Mesendoderm (in vitro differentiated cells): ENCODE results near the gene NUMBL.

ENCODE experiments used
- DNase-seq: peaks from one replicate; pipeline ENCODE4 v3.0.0; 2013
- H2AK5ac ChIP-seq: 2 replicates; pipeline ENCODE4 v1.6.1; 2013; ENCODE audit warnings: low read length, inconsistent platforms
- H2BK120ac ChIP-seq: 2 replicates; pipeline ENCODE4 v1.6.1; 2013; ENCODE audit warnings: low read depth, mild to moderate bottlenecking, low read length, moderate library complexity, mixed read lengths
- H2BK15ac ChIP-seq: replicated peaks from 2 replicates; pipeline ENCODE4 v1.6.1; 2013; ENCODE audit warnings: low read depth, mild to moderate bottlenecking, moderate library complexity
- H2BK5ac ChIP-seq: 2 replicates; pipeline ENCODE4 v1.6.1; 2013; ENCODE audit warnings: low read length, inconsistent platforms
- H3K18ac ChIP-seq: 2 replicates; pipeline ENCODE4 v1.6.1; 2013; ENCODE audit warnings: mild to moderate bottlenecking, low read length, mixed read lengths
- H3K23ac ChIP-seq: one replicate; pipeline ENCODE4 v1.6.1; 2013; ENCODE audit warnings: low read length
- H3K27ac ChIP-seq: 2 replicates; pipeline ENCODE4 v1.5.1; 2013; ENCODE audit warnings: low read depth, mild to moderate bottlenecking, inconsistent platforms, low read length, moderate library complexity
- H3K27me3 ChIP-seq: 2 replicates; pipeline ENCODE4 v1.6.1; 2013; ENCODE audit warnings: low read length, control low read depth, mild to moderate bottlenecking, inconsistent platforms; ENCODE audit not compliant: insufficient read depth, poor library complexity
- H3K36me3 ChIP-seq: 2 replicates; pipeline ENCODE4 v1.6.1; 2013; ENCODE audit warnings: low read length, inconsistent platforms; ENCODE audit not compliant: control insufficient read depth, insufficient read depth
- H3K4ac ChIP-seq: one replicate; pipeline ENCODE4 v1.6.1; 2013; ENCODE audit warnings: low read depth, mild to moderate bottlenecking, low read length, moderate library complexity
- H3K4me1 ChIP-seq: 2 replicates; pipeline ENCODE4 v1.6.1; 2013; ENCODE audit warnings: low read depth, low read length, inconsistent platforms; ENCODE audit not compliant: control insufficient read depth
- H3K4me2 ChIP-seq: 2 replicates; pipeline ENCODE4 v1.6.1; 2013; ENCODE audit warnings: low read length
- H3K4me3 ChIP-seq: 2 replicates; pipeline ENCODE4 v1.5.1; 2013; ENCODE audit warnings: mild to moderate bottlenecking, low read length
- H3K56ac ChIP-seq: one replicate; pipeline ENCODE4 v1.6.1; 2013; ENCODE audit warnings: low read length
- H3K79me1 ChIP-seq: 2 replicates; pipeline ENCODE4 v1.6.1; 2013; ENCODE audit warnings: low read length, inconsistent platforms
- H3K79me2 ChIP-seq: 2 replicates; pipeline ENCODE4 v1.6.1; 2013; ENCODE audit warnings: mild to moderate bottlenecking, low read length; ENCODE audit not compliant: control insufficient read depth, insufficient read depth
- H3K9ac ChIP-seq: 2 replicates; pipeline ENCODE4 v1.6.1; 2013; ENCODE audit warnings: low read length, inconsistent platforms
- H4K5ac ChIP-seq: one replicate; pipeline ENCODE4 v1.6.1; 2013; ENCODE audit warnings: low read length
- H4K8ac ChIP-seq: one replicate; pipeline ENCODE4 v1.6.1; 2013; ENCODE audit warnings: low read depth, mild to moderate bottlenecking, control low read depth, low read length, moderate library complexity
- WGBS: extraction: QIAGEN DNeasy Blood & Tissue Kit; methylation state at CpG from one replicate; pipeline ENCODE4 v1.1.7; 2013; ENCODE audit warnings: low lambda C conversion rate, missing lambda C conversion rate; ENCODE audit not compliant: insufficient coverage; ENCODE audit errors: extremely low coverage; 5-methylcytosine and 5-hydroxymethylcytosine counted together

The NUMBL gene

DNA sequence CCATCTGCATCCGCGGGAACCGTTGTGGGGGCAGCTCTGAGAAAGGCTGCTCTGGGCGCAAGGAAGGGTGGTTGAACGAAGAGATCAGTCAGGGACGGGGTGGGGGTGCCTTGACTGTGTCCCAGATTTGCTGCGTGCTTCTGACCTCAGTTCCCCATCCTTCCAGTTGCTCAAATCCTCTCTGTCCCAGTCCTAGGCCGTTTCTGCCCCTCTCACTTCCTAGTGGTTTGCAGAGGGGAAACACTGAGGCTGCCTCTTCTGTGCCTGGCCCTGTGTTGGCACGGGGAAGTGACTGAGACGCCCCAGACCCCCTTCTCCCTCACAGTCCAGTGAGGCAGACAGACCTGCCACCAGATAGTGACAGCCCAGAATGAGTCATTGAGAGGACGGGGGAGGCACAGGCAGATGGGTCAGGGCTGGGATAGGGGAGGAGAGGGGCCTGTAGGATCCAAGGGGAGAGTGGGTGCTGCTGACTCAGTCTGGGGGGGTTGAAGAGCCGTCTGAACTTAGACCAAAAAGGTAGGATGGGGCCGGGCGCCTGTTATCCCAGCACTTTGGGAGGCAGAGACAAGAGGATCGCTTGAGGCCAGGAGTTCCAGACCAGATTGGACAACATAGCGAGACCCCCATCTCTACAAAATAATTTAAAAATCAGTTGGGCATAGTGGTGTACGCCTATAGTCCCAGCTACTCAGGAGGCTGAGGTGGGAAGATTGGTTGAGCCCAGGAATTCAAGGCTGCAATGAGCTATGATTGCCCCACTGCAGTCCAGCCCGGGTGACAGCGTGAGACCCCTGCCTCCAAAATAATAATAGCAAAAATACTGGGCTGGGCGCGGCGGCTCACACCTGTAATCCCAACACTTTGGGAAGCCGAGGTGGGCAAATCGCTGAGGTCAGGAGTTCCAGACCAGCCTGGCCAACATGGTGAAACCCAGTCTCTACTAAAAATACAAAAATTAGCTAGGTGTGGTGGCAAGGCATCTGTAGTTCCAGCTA lies 26.5 kb downstream of the NUMBL start:
- peak; percentile 45 for DNase-seq
- H3K4ac ChIP-seq: no peak overlapping the region
- H3K4me3 ChIP-seq: peak overlapping the region; percentile 37
- H3K18ac ChIP-seq: no peak overlapping the region
- peak overlapping the region; percentile 66 for H3K23ac ChIP-seq
- no peaks in the 10 kb centered on the region for H3K27me3 ChIP-seq
- H3K56ac ChIP-seq: peak overlapping the region; percentile 87
- no peak overlapping the region for H2AK5ac ChIP-seq
- no peak overlapping the region for H2BK120ac ChIP-seq
- peak overlapping the region; percentile 79 for H3K9ac ChIP-seq
- no peak overlapping the region for H2BK5ac ChIP-seq
- no peaks in the 10 kb centered on the region for H3K79me1 ChIP-seq
- no peak overlapping the region for H4K5ac ChIP-seq
- H2BK15ac ChIP-seq: no peak overlapping the region
- H3K79me2 ChIP-seq: no peaks in the 10 kb centered on the region
- H3K36me3 ChIP-seq: peaks cover 3% of the 10 kb centered on the region
- H3K27ac ChIP-seq: no peak overlapping the region
- no CpG with 5 or more reads among the region's 24 CpGs for WGBS
- no peak overlapping the region for H4K8ac ChIP-seq
- no peaks in the 10 kb centered on the region for H3K4me1 ChIP-seq
- H3K4me2 ChIP-seq: peak overlapping the region; percentile 92

DNA sequence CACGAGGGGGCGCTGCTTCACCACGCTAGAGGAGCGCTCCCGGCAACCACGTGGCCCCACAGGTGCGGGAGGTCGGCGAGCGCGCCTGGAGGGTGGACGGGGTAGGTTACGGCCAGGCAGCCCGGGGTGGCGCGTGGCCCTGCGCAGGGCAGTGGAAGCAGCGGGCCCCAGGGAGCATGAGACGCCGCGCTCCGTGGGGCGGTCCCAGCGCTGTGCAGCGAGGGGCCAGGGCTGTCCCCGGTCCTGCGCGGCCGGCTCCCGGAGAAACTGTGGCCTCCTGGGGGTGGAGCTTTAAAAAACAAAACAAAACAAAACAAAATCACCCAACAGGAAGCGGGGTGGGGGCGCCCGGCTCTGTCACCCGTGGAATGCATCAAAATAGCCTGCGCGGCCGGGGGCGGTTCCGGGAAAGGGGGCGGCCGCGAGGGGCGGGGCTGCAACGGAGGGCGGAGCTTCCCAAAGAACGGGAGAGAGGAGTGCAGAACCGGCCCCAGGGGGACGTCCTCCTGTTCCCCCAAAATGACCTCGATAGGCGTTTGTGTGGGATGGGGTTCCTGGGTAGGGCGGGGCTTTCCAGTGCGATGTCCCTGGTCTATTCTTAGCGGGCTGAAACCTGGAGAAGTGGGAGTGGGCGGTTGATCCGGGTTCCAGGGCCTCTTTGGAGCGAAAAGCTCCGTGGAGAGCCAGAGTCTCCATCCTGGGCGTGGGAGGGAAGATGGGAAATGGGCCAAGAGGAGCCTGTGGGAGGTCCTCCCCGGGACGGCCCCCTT lies 27.3 kb downstream of the NUMBL start:
- no CpG with 5 or more reads among the region's 60 CpGs for WGBS
- H3K9ac ChIP-seq: peak overlapping the region; percentile 79
- H2AK5ac ChIP-seq: no peak overlapping the region

DNA sequence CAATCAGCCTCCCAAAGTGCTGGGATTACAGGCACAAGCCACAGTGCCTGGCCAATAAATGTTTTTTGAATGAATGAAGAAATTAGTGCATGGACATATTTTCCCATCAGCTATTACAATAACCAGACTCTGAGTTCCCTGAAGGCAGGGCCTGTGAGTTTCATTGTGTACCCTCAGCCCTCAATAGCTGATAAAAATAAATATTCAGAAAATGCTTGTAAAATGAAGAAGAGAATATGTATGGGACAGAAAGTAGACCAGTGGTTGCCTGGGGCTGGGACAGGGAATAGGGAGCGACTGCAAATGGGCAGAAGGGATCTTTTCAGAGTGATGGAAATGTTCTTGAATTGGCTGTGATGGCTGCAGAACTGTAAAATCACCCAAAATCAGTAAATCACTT lies 28.8 kb downstream of the NUMBL start:
- Histone ChIP-seq H3K36me3 (no peaks in the 10 kb centered on the region), H3K4me3 (no peak overlapping the region), H2BK15ac (no peak overlapping the region), H3K56ac (no peak overlapping the region), H4K8ac (no peak overlapping the region), H3K79me1 (no peaks in the 10 kb centered on the region), H3K23ac (no peak overlapping the region), H2BK5ac (no peak overlapping the region), H2BK120ac (no peak overlapping the region), H4K5ac (no peak overlapping the region), H3K27me3 (no peaks in the 10 kb centered on the region), H3K9ac (no peak overlapping the region), H3K27ac (no peak overlapping the region), H3K79me2 (no peaks in the 10 kb centered on the region), H3K4me2 (no peak overlapping the region), H3K4ac (no peak overlapping the region), H3K18ac (no peak overlapping the region), H2AK5ac (no peak overlapping the region), H3K4me1 (no peaks in the 10 kb centered on the region)
- no CpG with 5 or more reads among the region's 1 CpG for WGBS
- DNase-seq: no peak

More for the DNA sequence above, 27.3 kb downstream of the NUMBL start:
- Histone ChIP-seq H2BK15ac (no peak overlapping the region), H3K79me2 (no peaks in the 10 kb centered on the region), H4K5ac (no peak overlapping the region), H2BK120ac (no peak overlapping the region), H3K36me3 (peaks cover 2% of the 10 kb centered on the region), H3K23ac (peak overlapping the region; percentile 66), H4K8ac (peak overlapping the region; percentile 30), H3K56ac (peak overlapping the region; percentile 92), H3K4me2 (peak overlapping the region; percentile 92), H3K79me1 (no peaks in the 10 kb centered on the region), H2BK5ac (no peak overlapping the region), H3K4me1 (no peaks in the 10 kb centered on the region), H3K27me3 (no peaks in the 10 kb centered on the region), H3K4me3 (peak overlapping the region; percentile 37), H3K4ac (peak overlapping the region; percentile 38), H3K18ac (peak overlapping the region; percentile 76), H3K27ac (no peak overlapping the region)
- DNase-seq: peak; percentile 87

DNA sequence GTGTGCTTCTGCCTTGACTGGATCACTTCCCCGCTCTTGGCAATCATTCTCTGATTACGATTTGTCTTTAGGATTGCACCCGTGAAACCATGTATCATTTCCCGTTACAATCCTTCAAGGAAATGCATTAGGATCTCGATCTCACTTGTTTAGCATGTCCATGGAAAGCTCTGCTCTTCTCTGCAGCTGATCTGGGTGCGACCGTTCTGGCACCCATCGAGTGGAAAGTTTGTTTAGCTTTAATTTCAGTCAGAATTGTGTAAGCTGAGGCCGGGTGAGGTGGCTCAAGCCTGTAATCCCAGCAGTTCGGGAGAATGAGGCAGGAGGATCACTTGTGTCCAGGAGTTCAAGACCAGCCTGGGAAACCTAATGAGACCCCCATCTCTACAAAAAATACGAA lies 30.9 kb downstream of the NUMBL start:
- no CpG with 5 or more reads among the region's 11 CpGs for WGBS
- Histone ChIP-seq H3K79me1 (no peaks in the 10 kb centered on the region), H2BK5ac (no peak overlapping the region), H3K36me3 (no peaks in the 10 kb centered on the region), H2BK15ac (no peak overlapping the region), H3K4me3 (no peak overlapping the region), H3K4me2 (no peak overlapping the region), H3K9ac (no peak overlapping the region), H4K5ac (no peak overlapping the region), H2AK5ac (no peak overlapping the region), H3K27me3 (no peaks in the 10 kb centered on the region), H3K56ac (no peak overlapping the region), H3K4me1 (no peaks in the 10 kb centered on the region), H3K23ac (no peak overlapping the region), H3K79me2 (no peaks in the 10 kb centered on the region), H3K27ac (no peak overlapping the region), H3K4ac (no peak overlapping the region), H3K18ac (no peak overlapping the region), H2BK120ac (no peak overlapping the region), H4K8ac (no peak overlapping the region)
- DNase-seq: no peak

DNA sequence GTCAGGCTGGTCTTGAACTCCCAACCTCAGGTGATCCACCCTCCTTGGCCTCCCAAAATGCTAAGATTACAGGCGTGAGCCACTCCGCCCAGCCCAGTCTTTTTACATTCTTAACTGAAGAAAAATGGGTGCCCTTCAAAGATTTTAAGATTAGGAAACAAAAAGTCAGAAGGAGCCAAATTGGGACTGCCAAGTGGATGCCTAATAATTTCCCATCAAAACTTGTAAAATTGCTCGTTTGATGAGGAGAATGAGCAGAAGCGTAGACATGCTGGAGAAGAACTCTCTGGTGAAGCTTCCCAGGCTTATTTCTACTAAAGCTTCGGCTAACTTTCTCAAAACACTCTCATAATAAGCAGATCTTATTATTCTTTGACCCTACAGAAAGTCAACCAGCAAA lies 31.3 kb downstream of the NUMBL start:
- H3K23ac ChIP-seq: no peak overlapping the region
- no peaks in the 10 kb centered on the region for H3K36me3 ChIP-seq
- no CpG with 5 or more reads among the region's 5 CpGs for WGBS
- H3K27me3 ChIP-seq: no peaks in the 10 kb centered on the region
- no peak overlapping the region for H2BK120ac ChIP-seq
- H3K27ac ChIP-seq: no peak overlapping the region
- H3K4me2 ChIP-seq: no peak overlapping the region
- H3K18ac ChIP-seq: no peak overlapping the region
- H3K4me3 ChIP-seq: no peak overlapping the region
- H3K79me2 ChIP-seq: no peaks in the 10 kb centered on the region
- H4K8ac ChIP-seq: no peak overlapping the region
- no peak overlapping the region for H2BK15ac ChIP-seq
- no peak for DNase-seq
- no peak overlapping the region for H3K56ac ChIP-seq
- no peak overlapping the region for H2AK5ac ChIP-seq
- no peaks in the 10 kb centered on the region for H3K4me1 ChIP-seq
- no peak overlapping the region for H4K5ac ChIP-seq
- no peaks in the 10 kb centered on the region for H3K79me1 ChIP-seq
- H3K9ac ChIP-seq: no peak overlapping the region
- H2BK5ac ChIP-seq: no peak overlapping the region
- no peak overlapping the region for H3K4ac ChIP-seq
